Measurements from ENCODE around the gene MXRA8. TPM values are rescaled to one million over a fixed set of nuclear protein-coding genes. Genes with fewer than 3 reads are reported as not detected.

The MXRA8 gene
- total and polyA plus RNA-seq, 2 experiments from 2014 or later = 42.2 to 90.1 TPM

- Histone ChIP-seq H3K27ac (peak overlapping the region; percentile 11), H3K4me1 (ENCODE audit: low read depth) (peaks cover 18% of the 10 kb centered on the region), H3K36me3 (no peaks in the 10 kb centered on the region), H3K4me3 (no peak overlapping the region), H3K27me3 (no peaks in the 10 kb centered on the region), H3K9me3 (ENCODE audit: low read depth) (no peaks in the 10 kb centered on the region)
- peak; percentile 5 for TF ChIP-seq CTCF (IDR thresholded peaks at IDR 0.05; ENCODE audit: low read depth, low read length)
- peak in 1 of 2 donors; percentile 70 for DNase-seq (ENCODE audit: low read depth in 1 of 2, low spot score in 1 of 2)
Measured at GRCh38 chr1:1305300-1306069, 52.9 kb downstream of the MXRA8 start.

GRCh38 chr1:1304331-1305299 is 53.7 kb downstream of the MXRA8 start:
- Histone ChIP-seq H3K9me3 (ENCODE audit: low read depth) (no peaks in the 10 kb centered on the region), H3K27me3 (no peaks in the 10 kb centered on the region), H3K27ac (no peak overlapping the region), H3K36me3 (no peaks in the 10 kb centered on the region), H3K4me3 (no peak overlapping the region), H3K4me1 (ENCODE audit: low read depth) (peaks cover 18% of the 10 kb centered on the region)
- TF ChIP-seq CTCF (IDR thresholded peaks at IDR 0.05; ENCODE audit: low read depth, low read length) = no peak
- peak; percentile 66 to 81 for DNase-seq (ENCODE audit: low read depth in 1 of 2, low spot score in 1 of 2)

GRCh38 chr1:1303736-1304135 is 54.6 kb downstream of the MXRA8 start:
- no peak for DNase-seq (ENCODE audit: low read depth in 1 of 2, low spot score in 1 of 2)
- no peak for TF ChIP-seq CTCF (IDR thresholded peaks at IDR 0.05; ENCODE audit: low read depth, low read length)
- H3K4me1 ChIP-seq (ENCODE audit: low read depth) = peaks cover 18% of the 10 kb centered on the region
- H3K9me3 ChIP-seq (ENCODE audit: low read depth) = no peaks in the 10 kb centered on the region
- H3K4me3 ChIP-seq = no peak overlapping the region
- H3K27ac ChIP-seq = no peak overlapping the region
- H3K27me3 ChIP-seq = no peaks in the 10 kb centered on the region
- no peaks in the 10 kb centered on the region for H3K36me3 ChIP-seq

DNA sequence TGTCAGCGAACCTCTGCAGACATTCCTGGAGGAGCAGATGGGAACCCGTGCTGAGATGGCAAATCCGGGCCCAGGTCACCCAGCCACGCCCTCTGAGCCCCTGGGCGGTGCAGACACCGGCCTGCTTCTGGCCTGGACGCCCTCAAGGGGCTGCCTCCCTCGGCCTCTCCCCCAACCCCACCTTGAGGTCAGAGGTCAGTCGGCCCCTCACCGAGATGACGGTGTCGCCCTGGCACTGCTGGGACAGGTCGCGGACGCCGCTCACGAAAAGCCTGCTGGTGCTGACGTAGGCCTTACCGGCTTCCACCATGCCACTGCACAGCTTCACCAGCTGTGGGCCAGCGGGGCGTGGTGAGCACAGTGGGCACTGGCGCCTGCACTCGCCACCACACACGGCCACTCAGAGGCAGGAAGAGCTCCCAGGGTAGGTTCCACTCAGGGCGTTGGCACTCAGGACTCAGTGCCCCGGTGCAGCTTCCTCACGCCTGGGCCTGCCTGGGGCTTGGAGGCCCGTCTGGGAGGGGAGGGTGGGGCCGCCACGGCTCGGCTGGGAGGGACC is 55.3 kb downstream of the MXRA8 start:
- H3K4me1 ChIP-seq (ENCODE audit: low read depth) = peaks cover 18% of the 10 kb centered on the region
- DNase-seq (ENCODE audit: low read depth in 1 of 2, low spot score in 1 of 2) = no peak
- no peaks in the 10 kb centered on the region for H3K9me3 ChIP-seq (ENCODE audit: low read depth)
- no peak overlapping the region for H3K4me3 ChIP-seq
- no peak for TF ChIP-seq CTCF (IDR thresholded peaks at IDR 0.05; ENCODE audit: low read depth, low read length)
- H3K27me3 ChIP-seq = no peaks in the 10 kb centered on the region
- H3K36me3 ChIP-seq = no peaks in the 10 kb centered on the region
- no peak overlapping the region for H3K27ac ChIP-seq

Other genes starting within 250 kb of the MXRA8 start
- 21.8 and 36.2 TPM in 2 replicates for gene C1orf159, start 242.5 kb downstream of the MXRA8 start, total RNA-seq
- 17.7 and 21.7 TPM in 2 replicates for gene C1orf159, start 242.5 kb downstream of the MXRA8 start, polyA plus RNA-seq
- not detected in 2 replicates for gene TTLL10, start 184.7 kb downstream of the MXRA8 start, total RNA-seq
- gene TTLL10, start 184.7 kb downstream of the MXRA8 start, polyA plus RNA-seq = 0.31 TPM in 1 of 2 replicates, not detected in the other
- not detected in 2 replicates for gene TNFRSF18, start 152.0 kb downstream of the MXRA8 start, total RNA-seq
- 0.39 and 0.74 TPM in 2 replicates for gene TNFRSF18, start 152.0 kb downstream of the MXRA8 start, polyA plus RNA-seq
- 0.11 TPM in 1 of 2 replicates, not detected in the other for gene TNFRSF4, start 144.4 kb downstream of the MXRA8 start, total RNA-seq
- 0.10 TPM in 1 of 2 replicates, not detected in the other for gene TNFRSF4, start 144.4 kb downstream of the MXRA8 start, polyA plus RNA-seq
- gene SDF4, start 126.6 kb downstream of the MXRA8 start, total RNA-seq = 139 and 148 TPM in 2 replicates
- gene SDF4, start 126.6 kb downstream of the MXRA8 start, polyA plus RNA-seq = 172 and 180 TPM in 2 replicates
- 53.1 and 58.9 TPM in 2 replicates for gene B3GALT6, start 126.3 kb downstream of the MXRA8 start, total RNA-seq
- gene B3GALT6, start 126.3 kb downstream of the MXRA8 start, polyA plus RNA-seq = 56.8 and 69.5 TPM in 2 replicates
- gene C1QTNF12, start 111.8 kb downstream of the MXRA8 start, total RNA-seq = 1.5 TPM in 1 of 2 replicates, not detected in the other
- not detected in 2 replicates for gene C1QTNF12, start 111.8 kb downstream of the MXRA8 start, polyA plus RNA-seq
- gene UBE2J2, start 84.7 kb downstream of the MXRA8 start, total RNA-seq = 64.2 and 70.5 TPM in 2 replicates
- 87.3 and 93.1 TPM in 2 replicates for gene UBE2J2, start 84.7 kb downstream of the MXRA8 start, polyA plus RNA-seq
- gene SCNN1D, start 78.1 kb downstream of the MXRA8 start, total RNA-seq = 13.0 and 26.5 TPM in 2 replicates
- 7.5 and 11.0 TPM in 2 replicates for gene SCNN1D, start 78.1 kb downstream of the MXRA8 start, polyA plus RNA-seq
- 59.1 and 61.4 TPM in 2 replicates for gene ACAP3, start 50.6 kb downstream of the MXRA8 start, total RNA-seq
- gene ACAP3, start 50.6 kb downstream of the MXRA8 start, polyA plus RNA-seq = 45.7 and 63.6 TPM in 2 replicates
- 22.1 and 25.0 TPM in 2 replicates for gene PUSL1, start 50.0 kb downstream of the MXRA8 start, total RNA-seq
- gene PUSL1, start 50.0 kb downstream of the MXRA8 start, polyA plus RNA-seq = 17.4 and 18.7 TPM in 2 replicates
- gene INTS11, start 33.9 kb downstream of the MXRA8 start, total RNA-seq = 100.0 and 124 TPM in 2 replicates
- gene INTS11, start 33.9 kb downstream of the MXRA8 start, polyA plus RNA-seq = 75.8 and 86.4 TPM in 2 replicates
- 38.5 and 49.3 TPM in 2 replicates for gene CPTP, start 33.8 kb downstream of the MXRA8 start, total RNA-seq
- 33.7 and 38.0 TPM in 2 replicates for gene CPTP, start 33.8 kb downstream of the MXRA8 start, polyA plus RNA-seq
- 0.81 and 1.1 TPM in 2 replicates for gene TAS1R3, start 27.3 kb downstream of the MXRA8 start, total RNA-seq
- 0.32 and 0.70 TPM in 2 replicates for gene TAS1R3, start 27.3 kb downstream of the MXRA8 start, polyA plus RNA-seq
- gene DVL1, start 9.1 kb downstream of the MXRA8 start, total RNA-seq = 78.1 and 105 TPM in 2 replicates
- gene DVL1, start 9.1 kb downstream of the MXRA8 start, polyA plus RNA-seq = 29.1 and 49.2 TPM in 2 replicates
- 235 and 301 TPM in 2 replicates for gene AURKAIP1, start 16.7 kb upstream of the MXRA8 start, total RNA-seq
- gene AURKAIP1, start 16.7 kb upstream of the MXRA8 start, polyA plus RNA-seq = 252 and 305 TPM in 2 replicates
- 183 and 230 TPM in 2 replicates for gene CCNL2, start 40.8 kb upstream of the MXRA8 start, total RNA-seq
- gene CCNL2, start 40.8 kb upstream of the MXRA8 start, polyA plus RNA-seq = 283 and 301 TPM in 2 replicates
- 97.6 and 168 TPM in 2 replicates for gene MRPL20, start 48.7 kb upstream of the MXRA8 start, total RNA-seq
- gene MRPL20, start 48.7 kb upstream of the MXRA8 start, polyA plus RNA-seq = 204 and 255 TPM in 2 replicates
- gene ANKRD65, start 62.7 kb upstream of the MXRA8 start, total RNA-seq = 0.49 and 0.60 TPM in 2 replicates
- 0.32 and 2.0 TPM in 2 replicates for gene ANKRD65, start 62.7 kb upstream of the MXRA8 start, polyA plus RNA-seq
- gene VWA1, start 77.1 kb upstream of the MXRA8 start, total RNA-seq = 31.5 and 40.4 TPM in 2 replicates
- 31.5 and 48.1 TPM in 2 replicates for gene VWA1, start 77.1 kb upstream of the MXRA8 start, polyA plus RNA-seq
- gene ATAD3C, start 91.1 kb upstream of the MXRA8 start, total RNA-seq = 0.21 and 0.28 TPM in 2 replicates
- 0.49 and 0.53 TPM in 2 replicates for gene ATAD3C, start 91.1 kb upstream of the MXRA8 start, polyA plus RNA-seq
- gene ATAD3B, start 113.2 kb upstream of the MXRA8 start, total RNA-seq = 28.1 and 37.4 TPM in 2 replicates
- gene ATAD3B, start 113.2 kb upstream of the MXRA8 start, polyA plus RNA-seq = 25.8 and 30.2 TPM in 2 replicates
- 61.7 and 79.7 TPM in 2 replicates for gene ATAD3A, start 153.6 kb upstream of the MXRA8 start, total RNA-seq
- gene ATAD3A, start 153.6 kb upstream of the MXRA8 start, polyA plus RNA-seq = 74.8 and 77.9 TPM in 2 replicates
- 8.1 and 26.0 TPM in 2 replicates for gene TMEM240, start 182.1 kb upstream of the MXRA8 start, total RNA-seq
- 6.2 and 10.4 TPM in 2 replicates for gene TMEM240, start 182.1 kb upstream of the MXRA8 start, polyA plus RNA-seq
- gene SSU72, start 216.3 kb upstream of the MXRA8 start, total RNA-seq = 97.3 and 131 TPM in 2 replicates
- 172 and 202 TPM in 2 replicates for gene SSU72, start 216.3 kb upstream of the MXRA8 start, polyA plus RNA-seq
- gene FNDC10, start 241.6 kb upstream of the MXRA8 start, total RNA-seq = 30.9 and 46.5 TPM in 2 replicates
- 34.1 and 62.3 TPM in 2 replicates for gene FNDC10, start 241.6 kb upstream of the MXRA8 start, polyA plus RNA-seq